Natural killer cell treated with Interleukin-12 subunit alpha and Interleukin-12 subunit beta and Interleukin-15 and Interleukin-18, amount 100 ng/mL, for 72 hours (primary cell): Measurements from ENCODE around the gene SCMH1. TPM values are rescaled to one million over a fixed set of nuclear protein-coding genes. Genes with fewer than 3 reads are reported as not detected.

Source experiments
- ATAC-seq, 2 donors: fragments of 150-1000 bp; cut with Tn5 transposase in 1 of 2; sonication (Bioruptor Pico), chemical (Tn5 transposase) in 1 of 2; 2 replicates each; pipeline ENCODE4 v1.10.0; 2021
- DNase-seq: peaks from one replicate; pipeline ENCODE4 v3.0.0; 2022; ENCODE audit warnings: low spot score
- H3K27ac Mint-ChIP-seq, 2 donors: 1 replicate in 1 of 2; 2 replicates in 1 of 2; pipeline ENCODE4 v1.8.0; 2022; ENCODE audit warnings: mixed read lengths in 2 of 2, mild to moderate bottlenecking in 1 of 2, moderate library complexity in 1 of 2
- H3K27me3 Mint-ChIP-seq, 2 donors: 1 replicate in 1 of 2; 2 replicates in 1 of 2; pipeline ENCODE4 v1.8.0; 2022; ENCODE audit warnings: mixed read lengths in 2 of 2
- H3K36me3 Mint-ChIP-seq: one replicate; pipeline ENCODE4 v1.8.0; 2022; ENCODE audit warnings: mixed read lengths
- H3K4me1 Mint-ChIP-seq, 2 donors: 1 replicate in 1 of 2; 2 replicates in 1 of 2; pipeline ENCODE4 v1.8.0; 2022; ENCODE audit warnings: low read depth in 2 of 2, mixed read lengths in 2 of 2, mild to moderate bottlenecking in 1 of 2
- H3K4me3 Mint-ChIP-seq: one replicate; pipeline ENCODE4 v1.8.0; 2022; ENCODE audit warnings: mixed read lengths
- H3K9me3 Mint-ChIP-seq: 2 replicates; pipeline ENCODE4 v1.8.0; 2022; ENCODE audit warnings: mixed read lengths
- total RNA-seq, 2 donors: library from RNA; stranded (reverse); gene quantifications; one replicate each; pipeline ENCODE4 v1.2.3, GENCODE V29; 2022

The SCMH1 gene
- total RNA-seq, 2 donors from 2014 or later: 16.4 to 28.5 TPM

DNA sequence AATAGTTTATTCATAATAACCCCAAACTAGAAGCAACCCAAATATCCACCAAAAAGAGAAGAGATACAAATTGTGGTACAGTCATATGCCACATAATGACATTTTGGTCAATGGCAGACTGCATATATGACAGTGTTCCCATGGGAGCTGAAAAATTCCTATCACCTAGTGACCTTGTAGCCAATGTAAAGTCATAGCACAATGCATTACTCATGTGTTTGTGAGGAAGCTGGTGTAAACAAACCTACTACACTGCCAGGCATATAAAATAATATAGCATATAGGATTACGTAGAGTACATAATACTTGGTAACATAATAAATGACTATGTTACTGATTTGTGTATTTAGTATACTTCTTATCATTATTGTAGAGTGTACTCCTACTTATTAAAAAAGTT lies 191.1 kb downstream of the SCMH1 start:
- Mint-ChIP-seq H3K36me3 (no peaks in the 10 kb centered on the region), H3K27me3 (no peaks in the 10 kb centered on the region)
- no peak for ATAC-seq

DNA sequence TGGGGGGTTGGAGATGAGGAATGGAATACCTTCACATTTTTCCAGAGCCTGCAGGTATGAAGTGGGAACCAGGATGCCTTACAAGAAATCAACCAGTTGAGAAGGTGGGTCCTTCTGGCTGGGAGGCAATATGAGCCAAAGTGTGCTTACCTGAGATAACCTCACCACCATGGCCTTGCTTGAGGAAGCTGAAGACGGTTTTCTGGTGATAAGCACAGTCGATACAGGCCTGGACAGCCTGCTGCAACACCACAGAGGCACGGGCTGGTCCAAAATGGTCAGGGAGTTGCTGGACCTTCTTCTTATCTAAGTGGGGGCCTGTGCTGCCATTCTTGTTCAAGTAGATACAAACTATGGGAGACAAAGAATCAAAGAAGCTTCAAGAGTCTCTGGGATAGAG lies 193.6 kb downstream of the SCMH1 start:
- Mint-ChIP-seq H3K4me3 (no peak overlapping the region), H3K4me1 (peaks cover 0 to 5% of the 10 kb centered on the region in 2 donors), H3K27ac (no peak overlapping the region)

More for the DNA sequence above, 191.1 kb downstream of the SCMH1 start:
- no peak overlapping the region for H3K27ac Mint-ChIP-seq
- no peak for DNase-seq
- no peak overlapping the region for H3K4me3 Mint-ChIP-seq
- no peaks in the 10 kb centered on the region for H3K9me3 Mint-ChIP-seq
- no peaks in the 10 kb centered on the region for H3K4me1 Mint-ChIP-seq

DNA sequence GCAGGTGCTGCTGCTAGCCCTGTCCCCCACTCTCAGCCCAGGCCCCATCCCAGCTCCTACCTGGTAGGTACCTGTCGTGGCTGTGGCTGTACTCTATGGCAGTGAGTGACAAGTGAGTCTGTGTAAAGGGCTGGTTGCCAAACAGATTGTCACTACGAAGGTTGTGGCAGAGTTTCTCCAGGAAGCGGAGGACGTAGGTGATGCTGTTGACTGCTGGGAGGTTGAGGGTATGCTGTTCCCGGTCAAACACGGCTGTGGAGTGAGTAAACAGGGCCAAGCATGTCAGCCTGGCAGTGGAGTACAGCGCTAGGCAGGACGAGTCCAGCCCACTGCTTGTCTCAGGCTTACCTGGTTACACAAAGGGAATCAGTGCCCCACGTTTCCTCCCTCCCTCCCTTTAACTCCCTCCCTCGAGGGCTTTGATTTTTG lies 195.7 kb downstream of the SCMH1 start:
- Mint-ChIP-seq H3K4me3 (no peak overlapping the region), H3K4me1 (peaks cover 0 to 5% of the 10 kb centered on the region in 2 donors), H3K27me3 (no peaks in the 10 kb centered on the region), H3K36me3 (no peaks in the 10 kb centered on the region), H3K27ac (no peak overlapping the region), H3K9me3 (no peaks in the 10 kb centered on the region)
- no peak for DNase-seq
- ATAC-seq: peak in 1 of 2 donors; percentile 11

More for the DNA sequence above, 193.6 kb downstream of the SCMH1 start:
- Mint-ChIP-seq H3K27me3 (no peaks in the 10 kb centered on the region), H3K9me3 (no peaks in the 10 kb centered on the region), H3K36me3 (no peaks in the 10 kb centered on the region)
- no peak for DNase-seq
- no peak for ATAC-seq

DNA sequence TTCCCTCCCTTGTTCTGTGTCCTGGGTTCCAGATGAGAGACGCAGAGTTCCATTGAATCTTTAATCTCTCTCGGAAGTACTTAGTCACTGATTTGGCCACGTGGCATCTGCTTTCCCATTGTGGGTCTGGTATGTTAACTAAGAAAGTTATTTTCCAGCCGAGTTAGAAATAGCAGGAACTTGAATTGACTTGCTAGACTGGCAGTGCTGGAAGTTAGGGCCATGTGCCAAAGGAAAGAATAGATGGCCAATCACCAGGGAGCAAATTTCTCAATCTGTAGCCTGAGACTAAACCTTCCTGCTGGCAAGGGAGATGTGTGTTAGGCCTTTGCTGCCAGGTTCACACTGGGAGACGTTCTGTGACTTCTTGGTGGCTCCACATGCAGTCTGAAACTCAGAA lies 196.4 kb downstream of the SCMH1 start:
- H3K4me1 Mint-ChIP-seq: peaks cover 0 to 5% of the 10 kb centered on the region in 2 donors
- no peaks in the 10 kb centered on the region for H3K36me3 Mint-ChIP-seq
- H3K4me3 Mint-ChIP-seq: no peak overlapping the region
- no peak for ATAC-seq
- H3K9me3 Mint-ChIP-seq: no peaks in the 10 kb centered on the region
- no peak for DNase-seq
- H3K27ac Mint-ChIP-seq: no peak overlapping the region
- no peaks in the 10 kb centered on the region for H3K27me3 Mint-ChIP-seq

DNA sequence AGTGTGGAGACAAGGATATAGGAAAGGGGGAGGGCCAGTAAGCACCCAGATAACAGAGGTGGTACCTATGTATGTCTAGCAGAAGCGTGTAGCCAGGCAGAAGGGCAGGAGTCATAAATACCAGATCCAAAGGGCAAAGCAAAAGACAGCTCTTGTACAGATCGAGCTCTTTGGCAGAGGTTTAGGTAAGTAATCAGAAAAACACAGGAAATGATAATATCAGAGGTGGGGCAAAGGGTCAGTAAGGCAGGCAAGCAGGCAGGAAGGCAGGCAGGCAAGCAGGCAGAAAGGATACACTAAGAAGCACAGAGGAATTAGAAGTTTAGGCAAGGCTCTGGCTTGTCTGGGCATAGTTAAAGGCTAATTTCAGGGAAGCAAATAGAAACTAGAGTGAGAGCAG lies 197.9 kb downstream of the SCMH1 start:
- Mint-ChIP-seq H3K4me1 (peaks cover 0 to 5% of the 10 kb centered on the region in 2 donors), H3K9me3 (no peaks in the 10 kb centered on the region), H3K4me3 (no peak overlapping the region), H3K36me3 (peaks cover 4% of the 10 kb centered on the region), H3K27ac (no peak overlapping the region), H3K27me3 (no peaks in the 10 kb centered on the region)
- DNase-seq: no peak
- ATAC-seq: no peak

DNA sequence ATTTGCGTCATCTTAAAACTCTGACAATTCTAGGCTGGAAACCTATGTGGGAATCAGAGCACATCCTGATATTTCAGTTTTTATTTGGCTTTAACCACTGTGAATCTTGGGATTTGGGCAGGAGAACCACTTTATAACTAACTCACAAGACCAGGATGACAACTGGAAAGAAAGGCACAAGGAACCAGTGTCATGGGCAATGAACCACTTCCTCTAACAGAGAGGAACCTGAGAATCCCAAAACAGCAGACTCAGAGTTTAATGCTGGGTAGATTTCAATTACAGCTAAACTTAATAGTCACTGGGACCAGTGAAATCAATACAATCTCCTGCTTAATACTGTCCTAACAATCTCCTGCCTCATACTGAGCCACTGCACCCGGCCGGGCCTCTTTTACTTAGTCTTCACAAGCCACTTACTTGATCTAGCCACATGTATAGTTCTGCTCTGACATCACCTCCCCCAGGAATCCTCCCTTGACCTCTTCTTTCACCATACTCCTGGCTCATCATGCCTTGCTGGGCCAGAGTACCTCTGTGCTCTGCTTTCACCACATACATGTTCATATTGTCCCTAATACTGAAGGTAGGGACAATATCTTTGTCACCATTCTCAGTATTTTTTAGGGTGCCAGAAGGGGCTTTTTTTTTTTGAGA lies 200.4 kb downstream of the SCMH1 start:
- Mint-ChIP-seq H3K27me3 (no peaks in the 10 kb centered on the region), H3K27ac (no peak overlapping the region), H3K4me3 (no peak overlapping the region), H3K9me3 (no peaks in the 10 kb centered on the region), H3K4me1 (peaks cover 0 to 5% of the 10 kb centered on the region in 2 donors), H3K36me3 (peaks cover 4% of the 10 kb centered on the region)
- ATAC-seq (no peak), DNase-seq (no peak)

DNA sequence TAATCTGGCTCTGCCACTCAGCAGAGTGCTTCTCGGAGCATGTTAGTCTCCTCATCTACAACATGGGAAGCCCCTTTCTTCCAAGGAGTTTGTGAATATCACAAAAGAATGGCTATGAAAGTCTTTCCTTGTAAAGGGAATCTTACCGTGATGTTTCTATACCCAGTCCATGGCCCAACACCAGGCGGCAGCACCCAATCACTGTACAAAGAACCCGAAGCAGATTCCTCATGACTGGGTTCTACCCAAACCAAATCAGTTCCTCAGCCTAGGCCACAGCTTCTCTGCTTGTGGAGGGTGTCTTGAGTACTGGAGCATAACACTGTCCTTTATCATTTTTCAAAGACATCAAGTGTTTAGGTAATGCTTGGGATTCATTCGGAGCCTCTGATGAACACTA lies 204.0 kb downstream of the SCMH1 start:
- Mint-ChIP-seq H3K4me1 (peaks cover 0 to 2% of the 10 kb centered on the region in 2 donors), H3K27me3 (no peaks in the 10 kb centered on the region), H3K36me3 (peaks cover 4% of the 10 kb centered on the region), H3K27ac (no peak overlapping the region), H3K9me3 (no peaks in the 10 kb centered on the region), H3K4me3 (no peak overlapping the region)
- no peak for ATAC-seq
- DNase-seq: no peak

DNA sequence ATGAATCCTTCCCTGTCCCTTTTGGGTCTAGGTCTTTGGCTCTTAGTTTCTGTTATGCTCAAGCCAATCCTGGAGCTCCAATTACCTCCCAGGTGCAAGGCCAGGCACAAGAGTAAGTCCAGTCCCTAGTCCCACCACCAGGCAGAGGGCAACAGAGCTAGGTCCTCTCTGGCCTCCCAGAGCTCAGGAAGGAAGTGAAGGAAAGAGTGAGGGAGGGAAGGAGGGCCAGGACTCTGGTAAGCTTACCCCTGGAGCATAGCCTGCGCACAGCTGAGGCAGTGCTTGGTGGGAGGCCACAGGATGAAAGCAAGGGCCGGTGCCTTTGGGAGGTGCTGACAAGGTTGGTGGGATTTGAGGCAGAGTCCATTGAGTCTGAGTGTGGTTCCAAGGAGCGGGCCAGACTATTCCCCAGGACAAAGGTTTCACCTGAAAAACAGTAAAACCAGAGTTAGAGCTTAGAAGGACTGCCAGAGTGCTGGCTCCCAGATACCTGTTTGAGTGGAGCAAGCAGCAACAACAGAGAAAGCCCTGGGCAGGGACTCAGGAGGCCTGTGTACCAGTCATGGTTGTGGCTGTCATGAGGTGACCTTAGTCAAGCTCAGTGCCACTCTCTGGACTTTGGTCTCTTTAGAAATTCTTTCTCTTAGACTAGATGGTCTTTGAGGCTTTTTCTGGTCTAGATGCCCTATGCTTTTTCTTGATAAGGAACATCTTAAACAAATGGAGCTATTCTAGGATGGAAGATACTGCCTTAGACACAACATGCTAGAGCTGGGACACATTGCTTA lies 204.8 kb downstream of the SCMH1 start:
- H3K36me3 Mint-ChIP-seq: peaks cover 6% of the 10 kb centered on the region
- H3K27me3 Mint-ChIP-seq: no peaks in the 10 kb centered on the region
- peaks cover 0 to 2% of the 10 kb centered on the region in 2 donors for H3K4me1 Mint-ChIP-seq
- H3K4me3 Mint-ChIP-seq: no peak overlapping the region
- H3K27ac Mint-ChIP-seq: no peak overlapping the region
- H3K9me3 Mint-ChIP-seq: no peaks in the 10 kb centered on the region
- ATAC-seq: peak; percentile 20 to 48
- no peak for DNase-seq

DNA sequence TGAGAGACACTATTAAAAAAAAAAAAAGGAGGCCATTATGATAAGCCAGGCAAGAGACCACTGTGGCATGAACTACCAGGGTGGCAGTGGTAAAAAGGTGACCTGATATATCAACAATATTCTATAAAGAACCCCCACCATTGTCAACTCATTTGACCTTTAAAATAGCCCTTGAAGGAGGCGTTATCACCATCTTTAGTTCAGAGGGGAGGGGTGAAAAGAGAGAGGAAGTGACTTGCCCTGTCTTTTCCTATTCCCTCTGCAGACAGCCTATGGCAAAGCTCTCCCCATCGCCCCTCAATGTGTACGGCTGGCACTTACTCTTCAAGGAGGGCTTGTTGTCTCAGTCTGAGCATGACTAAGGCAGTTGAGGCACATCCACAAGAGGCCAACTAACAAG lies 208.8 kb downstream of the SCMH1 start:
- ATAC-seq: no peak
- no peak for DNase-seq
- peaks cover 0 to 2% of the 10 kb centered on the region in 2 donors for H3K4me1 Mint-ChIP-seq
- H3K27me3 Mint-ChIP-seq: no peaks in the 10 kb centered on the region
- H3K27ac Mint-ChIP-seq: no peak overlapping the region
- no peak overlapping the region for H3K4me3 Mint-ChIP-seq
- peaks cover 6% of the 10 kb centered on the region for H3K36me3 Mint-ChIP-seq
- H3K9me3 Mint-ChIP-seq: no peaks in the 10 kb centered on the region

DNA sequence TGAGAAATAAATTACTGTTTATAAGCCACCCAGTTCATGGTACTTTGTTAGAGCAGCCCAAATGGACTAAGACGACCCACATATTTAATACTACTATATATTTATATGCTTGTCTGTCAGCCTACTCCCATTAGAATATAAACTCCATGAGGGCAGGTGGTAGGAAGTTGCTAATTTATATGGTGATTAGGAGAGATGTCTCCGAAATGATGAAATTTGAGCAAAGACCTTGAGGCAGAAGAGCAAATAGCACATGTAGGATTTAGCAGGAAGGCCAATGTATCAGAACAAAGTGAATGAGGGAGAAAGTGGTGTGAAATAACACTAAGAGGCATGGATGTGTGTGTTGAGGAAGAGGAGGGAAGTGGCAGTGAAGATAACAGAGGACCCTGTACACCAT lies 210.0 kb downstream of the SCMH1 start:
- DNase-seq (no peak), ATAC-seq (no peak)
- peaks cover 0 to 2% of the 10 kb centered on the region in 2 donors for H3K4me1 Mint-ChIP-seq
- peaks cover 6% of the 10 kb centered on the region for H3K36me3 Mint-ChIP-seq
- H3K4me3 Mint-ChIP-seq: no peak overlapping the region
- H3K27ac Mint-ChIP-seq: no peak overlapping the region
- no peaks in the 10 kb centered on the region for H3K27me3 Mint-ChIP-seq
- no peaks in the 10 kb centered on the region for H3K9me3 Mint-ChIP-seq

DNA sequence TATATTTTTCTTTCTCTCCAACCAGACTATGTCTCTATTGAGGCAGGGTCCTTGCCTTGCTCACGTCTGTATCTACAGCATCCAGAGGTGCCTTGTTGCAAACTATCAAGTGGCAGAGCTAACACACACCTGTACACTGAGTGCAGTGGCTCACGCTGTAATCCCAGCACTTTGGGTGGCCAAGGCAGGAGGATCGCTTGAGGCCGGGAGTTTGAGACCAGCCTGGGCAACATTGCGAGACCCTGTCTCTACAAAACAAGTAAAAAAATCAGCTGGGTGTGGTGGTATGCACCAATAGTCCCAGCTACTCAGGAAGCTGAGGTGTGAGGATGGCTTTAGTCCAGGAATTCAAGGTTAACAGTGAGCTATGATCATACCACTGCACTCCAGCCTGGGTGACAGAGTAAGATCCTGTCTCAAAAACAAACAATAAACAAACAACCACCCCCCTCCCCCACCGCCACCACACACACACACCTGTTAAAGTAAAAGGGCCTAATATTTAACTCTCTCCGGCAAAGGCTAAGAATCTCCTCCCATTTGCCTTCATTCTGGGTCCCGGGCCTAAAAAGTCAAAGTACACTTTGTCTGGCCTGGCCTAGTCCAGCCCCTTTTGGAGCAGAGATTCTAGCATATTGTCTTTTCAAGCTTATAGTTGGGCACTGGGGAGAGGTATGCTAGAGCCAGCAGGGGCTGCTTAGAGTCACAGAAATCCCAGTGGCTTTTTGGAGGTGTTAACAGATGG lies 211.1 kb downstream of the SCMH1 start:
- Mint-ChIP-seq H3K4me1 (peaks cover 5 to 6% of the 10 kb centered on the region in 2 donors), H3K36me3 (peaks cover 6% of the 10 kb centered on the region), H3K27ac (no peak overlapping the region), H3K4me3 (no peak overlapping the region), H3K9me3 (no peaks in the 10 kb centered on the region), H3K27me3 (no peaks in the 10 kb centered on the region)
- no peak for ATAC-seq
- DNase-seq: no peak

DNA sequence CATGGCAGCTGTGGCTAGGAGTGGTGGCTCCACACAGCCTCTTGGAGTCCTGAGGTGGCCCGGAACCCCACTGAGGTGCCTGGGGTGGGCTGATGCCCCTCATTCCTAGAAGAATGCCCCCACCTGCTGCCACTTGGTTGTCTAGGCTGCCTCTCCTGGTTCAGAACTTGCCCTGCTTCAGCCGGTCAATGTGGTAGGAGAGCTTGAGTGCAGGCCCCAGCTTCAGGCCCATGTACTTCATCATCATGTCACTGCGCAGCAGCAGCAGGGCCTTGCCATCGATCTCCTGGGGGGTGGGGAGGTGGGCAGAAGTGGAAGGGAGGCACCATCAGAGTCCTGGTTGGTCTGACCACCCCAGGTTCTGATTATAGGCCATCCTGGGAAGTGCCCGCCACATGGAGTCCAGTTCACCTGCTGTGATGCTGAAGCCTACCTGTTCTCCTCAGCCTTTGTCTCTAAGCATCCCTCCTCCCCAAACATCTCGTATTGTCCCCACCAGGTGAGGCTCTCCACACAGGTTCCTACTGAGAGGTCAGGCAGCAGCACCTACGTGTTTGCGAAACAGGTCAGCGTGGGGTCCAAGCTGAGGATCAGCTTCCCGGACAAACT lies 214.0 kb downstream of the SCMH1 start:
- H3K4me1 Mint-ChIP-seq: peaks cover 5% of the 10 kb centered on the region in 2 donors
- H3K9me3 Mint-ChIP-seq: no peaks in the 10 kb centered on the region
- H3K36me3 Mint-ChIP-seq: peaks cover 6% of the 10 kb centered on the region
- H3K27ac Mint-ChIP-seq: no peak overlapping the region
- no peaks in the 10 kb centered on the region for H3K27me3 Mint-ChIP-seq
- DNase-seq (no peak), ATAC-seq (peak in 1 of 2 donors; percentile 3)
- no peak overlapping the region for H3K4me3 Mint-ChIP-seq

DNA sequence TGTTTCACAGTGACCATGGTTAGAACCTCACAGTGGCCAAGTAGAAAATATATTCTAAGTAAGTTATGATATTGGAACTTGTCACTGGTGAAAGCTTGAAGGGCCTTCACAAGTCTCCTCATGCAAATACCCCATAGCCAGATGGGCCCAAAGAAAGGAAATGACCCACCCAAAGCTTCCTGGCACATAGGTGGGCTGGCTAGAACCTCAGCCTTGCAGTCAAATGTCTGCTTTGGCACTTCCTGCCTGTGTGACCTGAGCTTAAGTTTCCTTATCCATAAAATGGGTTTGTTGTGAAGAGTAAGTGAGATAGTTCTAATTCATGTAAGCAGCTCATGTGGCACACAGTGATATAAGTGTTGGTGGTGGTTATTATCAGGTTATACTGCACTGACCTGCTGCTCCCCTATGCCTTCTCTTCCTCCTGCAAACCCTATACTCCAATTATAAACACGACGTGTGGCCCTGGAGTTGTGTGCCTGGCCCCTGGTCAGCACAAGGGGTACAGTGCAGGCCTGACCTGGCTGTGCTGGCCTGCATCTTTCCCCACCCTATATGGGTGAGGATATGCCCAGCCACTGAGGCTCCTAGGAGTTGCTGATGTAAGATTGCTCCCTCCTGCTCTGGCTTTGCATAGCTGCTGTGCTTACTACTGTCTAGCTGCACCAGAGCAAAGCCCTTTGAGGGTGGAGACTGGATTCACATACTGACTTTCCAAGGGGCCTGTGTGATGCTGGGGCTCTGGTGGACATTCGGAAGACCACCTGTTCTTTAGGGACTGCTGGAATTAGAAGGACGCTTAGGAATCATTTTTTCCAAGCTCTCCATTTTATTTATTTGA lies 215.9 kb downstream of the SCMH1 start:
- Mint-ChIP-seq H3K4me3 (no peak overlapping the region), H3K27ac (no peak overlapping the region), H3K36me3 (no peaks in the 10 kb centered on the region), H3K27me3 (no peaks in the 10 kb centered on the region), H3K4me1 (peaks cover 5% of the 10 kb centered on the region in 2 donors), H3K9me3 (no peaks in the 10 kb centered on the region)
- ATAC-seq (no peak), DNase-seq (no peak)
